GM08714 (cell line): ENCODE results near the gene CCSER1.
"Not testable (repeated sequence)": the region's sequence is repeated elsewhere in the genome, so short reads cannot be mapped to it uniquely, and the experiment has no call there.

Source experiments
- H3K4me3 ChIP-seq: fragments of 200-500 bp; sonication (Bioruptor generic); 2 replicates; pipeline ENCODE4 v1.5.1; 2014; ENCODE audit warnings: mild to moderate bottlenecking, low read length, inconsistent platforms
- ZNF274 ChIP-seq: IDR thresholded peaks from 2 replicates; pipeline ENCODE4 v1.6.1; 2012; ENCODE audit warnings: mild to moderate bottlenecking, low read depth, low read length

Gene CCSER1

GRCh38 chr4:90816754-90817153 lies 689.6 kb downstream of the CCSER1 start:
- no peak overlapping the region for H3K4me3 ChIP-seq

GRCh38 chr4:90824266-90825150 lies 697.3 kb downstream of the CCSER1 start:
- no peak overlapping the region for H3K4me3 ChIP-seq
- no peak for TF ChIP-seq ZNF274

More at GRCh38 chr4:90816754-90817153, 689.6 kb downstream of the CCSER1 start:
- no peak for TF ChIP-seq ZNF274

GRCh38 chr4:90825849-90826248 lies 698.7 kb downstream of the CCSER1 start:
- H3K4me3 ChIP-seq = no peak overlapping the region
- no peak for TF ChIP-seq ZNF274

- no peak for TF ChIP-seq ZNF274
- no peak overlapping the region for H3K4me3 ChIP-seq
These were observed 706.5 kb downstream of the CCSER1 start for GRCh38 chr4:90833706-90834105.

GRCh38 chr4:90837241-90837640 lies 710.0 kb downstream of the CCSER1 start:
- no peak overlapping the region for H3K4me3 ChIP-seq
- TF ChIP-seq ZNF274 = no peak

- not testable (repeated sequence) for H3K4me3 ChIP-seq
These were observed 711.7 kb downstream of the CCSER1 start for GRCh38 chr4:90838859-90839258.

GRCh38 chr4:90840291-90840690 lies 713.1 kb downstream of the CCSER1 start:
- no peak for TF ChIP-seq ZNF274
- no peak overlapping the region for H3K4me3 ChIP-seq

GRCh38 chr4:90840828-90841227 lies 713.6 kb downstream of the CCSER1 start:
- H3K4me3 ChIP-seq = no peak overlapping the region
- no peak for TF ChIP-seq ZNF274

GRCh38 chr4:90841676-90842075 lies 714.5 kb downstream of the CCSER1 start:
- no peak for TF ChIP-seq ZNF274
- no peak overlapping the region for H3K4me3 ChIP-seq

GRCh38 chr4:90842960-90843359 lies 715.8 kb downstream of the CCSER1 start:
- H3K4me3 ChIP-seq = no peak overlapping the region
- TF ChIP-seq ZNF274 = no peak

GRCh38 chr4:90844241-90844640 lies 717.0 kb downstream of the CCSER1 start:
- no peak for TF ChIP-seq ZNF274
- no peak overlapping the region for H3K4me3 ChIP-seq

- TF ChIP-seq ZNF274 = no peak
- no peak overlapping the region for H3K4me3 ChIP-seq
These were observed 718.6 kb downstream of the CCSER1 start for GRCh38 chr4:90845777-90846176.

GRCh38 chr4:90852237-90852636 lies 725.0 kb downstream of the CCSER1 start:
- TF ChIP-seq ZNF274 = no peak
- H3K4me3 ChIP-seq = no peak overlapping the region

- H3K4me3 ChIP-seq = no peak overlapping the region
- TF ChIP-seq ZNF274 = no peak
These were observed 727.9 kb downstream of the CCSER1 start for GRCh38 chr4:90855111-90855510.

GRCh38 chr4:90857081-90857820 lies 730.1 kb downstream of the CCSER1 start:
- no peak overlapping the region for H3K4me3 ChIP-seq

More at GRCh38 chr4:90857081-90857820, 730.1 kb downstream of the CCSER1 start:
- TF ChIP-seq ZNF274 = no peak
